PC-3 (cell line): ENCODE data around the gene AGAP1. TPM values are rescaled to one million over a fixed set of nuclear protein-coding genes. Genes with fewer than 3 reads are reported as not detected.
A peak's percentile ranks its signal among the peaks of the same experiment; 100 is the strongest.

Source experiments
- ATAC-seq: fragments of 200-7000 bp; cut with Tn5 transposase; 2 replicates; pipeline ENCODE4 v1.9.1; 2020; ENCODE audit warnings: mild to moderate bottlenecking, moderate library complexity
- BruUV-seq: library from RNA; stranded (reverse); fragments of 400-500 nt; replicated peaks from 2 replicates; lab custom pipeline; 2021; lab: Mats Ljungman, UMichigan
- CTCF ChIA-PET: fragments of 300-600 bp; sonication (Branson Sonifier 250); formaldehyde crosslinking; loops from one replicate; lab custom pipeline; 2022; ENCODE audit warnings: antibody characterized with exemption; lab: Charles Lee
- POLR2A ChIA-PET: fragments of 300-600 bp; sonication (Branson Sonifier 250); formaldehyde crosslinking; loops from one replicate; lab custom pipeline; 2022; ENCODE audit warnings: antibody characterized with exemption; ENCODE audit not compliant: unreplicated experiment; lab: Charles Lee
- DNase-seq: peaks from one replicate; pipeline ENCODE4 v3.0.0-alpha.2; 2015
- H2AFZ ChIP-seq: fragments of 300-600 bp; sonication (generic); 2 replicates; pipeline ENCODE4 v1.6.0; 2016; ENCODE audit warnings: antibody characterized with exemption, low read length
- H3F3A ChIP-seq: fragments of 300-600 bp; sonication (generic); one replicate; pipeline ENCODE4 v1.6.0; 2017; ENCODE audit warnings: antibody characterized with exemption, low read length, control low read depth, mild to moderate bottlenecking; ENCODE audit not compliant: unreplicated experiment
- H3K27ac ChIP-seq: fragments of 300-600 bp; sonication (generic); 2 replicates; pipeline ENCODE4 v1.5.1; 2016; ENCODE audit warnings: mild to moderate bottlenecking, low read length
- H3K27me3 ChIP-seq: fragments of 300-600 bp; sonication (generic); 2 replicates; pipeline ENCODE4 v1.6.1; 2016; ENCODE audit warnings: low read length, mixed read lengths
- H3K36me3 ChIP-seq: fragments of 300-600 bp; sonication (generic); 2 replicates; pipeline ENCODE4 v1.6.1; 2016; ENCODE audit warnings: low read depth, mixed run types, low read length, mixed read lengths
- H3K4me1 ChIP-seq: fragments of 300-600 bp; sonication (generic); 2 replicates; pipeline ENCODE4 v1.5.1; 2016; ENCODE audit warnings: low read length; ENCODE audit not compliant: insufficient read depth
- H3K4me2 ChIP-seq: fragments of 300-600 bp; sonication (generic); 2 replicates; pipeline ENCODE4 v1.6.0; 2016; ENCODE audit warnings: low read length
- H3K4me3 ChIP-seq: fragments of 300-600 bp; sonication (generic); 2 replicates; pipeline ENCODE4 v1.5.1; 2016; ENCODE audit warnings: mild to moderate bottlenecking, low read length, mixed read lengths
- H3K79me2 ChIP-seq: fragments of 300-600 bp; sonication (generic); 2 replicates; pipeline ENCODE4 v1.6.1; 2017; ENCODE audit warnings: low read length, mixed read lengths
- H3K9ac ChIP-seq: fragments of 300-600 bp; sonication (generic); 2 replicates; pipeline ENCODE4 v1.6.0; 2016; ENCODE audit warnings: mild to moderate bottlenecking, low read length
- H3K9me2 ChIP-seq: fragments of 300-600 bp; sonication (generic); replicated peaks from 2 replicates; pipeline ENCODE4 v1.6.1; 2016; ENCODE audit warnings: mixed run types, low read length, mixed read lengths
- H3K9me3 ChIP-seq: fragments of 300-600 bp; sonication (generic); 2 replicates; pipeline ENCODE4 v1.6.1; 2016; ENCODE audit warnings: low read length, mixed read lengths
- H4K20me1 ChIP-seq: fragments of 300-600 bp; sonication (generic); 2 replicates; pipeline ENCODE4 v1.6.1; 2016; ENCODE audit warnings: low read length, mixed read lengths
- EZH2 ChIP-seq: fragments of 300-600 bp; sonication (generic); IDR thresholded peaks from one replicate; pipeline ENCODE4 v1.6.1; 2017; ENCODE audit warnings: antibody characterized with exemption, mild to moderate bottlenecking, low read length; ENCODE audit not compliant: unreplicated experiment
- EZH2phosphoT487 ChIP-seq: fragments of 300-600 bp; sonication (generic); IDR thresholded peaks from 2 replicates; pipeline ENCODE4 v1.6.1; 2018; ENCODE audit warnings: mild to moderate bottlenecking, antibody characterized with exemption, low read length, borderline replicate concordance
- intact Hi-C: fragments of 100-400 bp; cut with micrococcal nuclease; formaldehyde crosslinking; loops from 2 replicates; pipeline ENCODE4 v1.9.0; 2023
- total RNA-seq: library from RNA; depleted of rRNA; stranded (reverse); fragments of >200 nt; gene quantifications from 2 replicates; pipeline ENCODE4 v1.2.3, GENCODE V29; 2014
- TF ChIP-seq, protein P1 (sequence below): fragments of 300-600 bp; sonication (generic); conservative IDR thresholded peaks from 2 replicates; pipeline ENCODE4 v1.5.1; 2017; ENCODE audit warnings: antibody characterized with exemption, low read depth, mild to moderate bottlenecking, low read length

Gene AGAP1
- total RNA-seq, 1 experiment from 2014 or later: 31.0 TPM

DNA sequence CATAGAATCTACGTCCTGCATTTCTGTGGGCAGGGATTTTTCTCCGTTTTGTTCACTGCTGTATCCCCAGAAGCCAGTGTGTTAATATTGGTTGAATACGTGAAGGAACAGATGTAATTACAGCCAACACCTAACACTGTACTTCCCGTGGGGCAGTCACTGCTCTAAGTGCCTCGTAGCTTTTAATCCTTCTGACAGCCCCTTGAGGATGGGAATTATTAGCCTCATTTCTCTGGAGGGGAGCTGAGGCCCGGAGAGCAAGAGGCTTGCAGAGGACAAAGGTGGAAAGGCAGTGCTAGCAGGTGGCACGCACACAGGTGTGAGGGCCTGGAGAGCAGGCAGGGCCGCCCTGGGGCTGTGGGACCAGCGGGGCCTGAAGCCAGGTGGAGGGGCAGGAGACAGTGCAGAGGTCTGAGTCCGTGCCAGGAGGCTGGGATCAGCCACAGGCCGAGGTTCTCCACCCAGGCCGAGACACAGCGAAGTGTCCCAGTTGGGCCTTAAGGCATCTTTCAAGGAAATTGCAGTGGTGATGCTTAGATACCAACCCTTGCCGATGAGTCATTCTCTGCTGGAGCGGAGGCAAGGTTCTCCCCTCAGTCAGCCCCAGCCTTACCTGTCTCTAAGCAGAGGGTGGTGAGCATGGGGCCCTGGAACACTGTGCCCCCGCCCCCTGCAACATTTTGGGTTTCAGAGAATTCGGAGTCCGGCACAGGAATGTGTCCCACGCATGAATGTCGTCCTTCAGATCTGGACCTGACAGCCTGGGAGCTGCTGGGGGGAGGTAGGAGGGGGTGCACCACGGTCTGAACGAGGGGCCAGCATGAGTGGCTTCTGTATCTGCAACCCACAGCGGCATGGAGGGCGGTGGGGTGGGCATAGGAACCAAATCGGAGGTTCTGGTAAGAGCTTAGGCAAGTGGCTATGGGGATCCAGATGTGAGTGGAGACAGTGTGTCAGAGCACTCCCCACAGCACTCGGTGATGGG lies 551.7 kb downstream of the AGAP1 start:
- H3K4me2 ChIP-seq: peak overlapping the region; percentile 38; the same call in 1 of the 2 replicates
- DNase-seq (peak; percentile 83), ATAC-seq (peak; percentile 75)
- CTCF ChIA-PET: no interaction called here
- POLR2A ChIA-PET: no interaction called here
- no peaks in the 10 kb centered on the region for H3K79me2 ChIP-seq
- H3K27ac ChIP-seq: peak overlapping the region; percentile 74
- no peaks in the 10 kb centered on the region for H3K27me3 ChIP-seq
- H3K4me3 ChIP-seq: no peak overlapping the region
- H2AFZ ChIP-seq: 0 out of 2 replicates have a peak overlapping the region, but pooled peaks have one; percentile 27
- H3F3A ChIP-seq: no peaks in the 10 kb centered on the region
- no peaks in the 10 kb centered on the region for H3K9me2 ChIP-seq
- TF ChIP-seq, protein P1, sequence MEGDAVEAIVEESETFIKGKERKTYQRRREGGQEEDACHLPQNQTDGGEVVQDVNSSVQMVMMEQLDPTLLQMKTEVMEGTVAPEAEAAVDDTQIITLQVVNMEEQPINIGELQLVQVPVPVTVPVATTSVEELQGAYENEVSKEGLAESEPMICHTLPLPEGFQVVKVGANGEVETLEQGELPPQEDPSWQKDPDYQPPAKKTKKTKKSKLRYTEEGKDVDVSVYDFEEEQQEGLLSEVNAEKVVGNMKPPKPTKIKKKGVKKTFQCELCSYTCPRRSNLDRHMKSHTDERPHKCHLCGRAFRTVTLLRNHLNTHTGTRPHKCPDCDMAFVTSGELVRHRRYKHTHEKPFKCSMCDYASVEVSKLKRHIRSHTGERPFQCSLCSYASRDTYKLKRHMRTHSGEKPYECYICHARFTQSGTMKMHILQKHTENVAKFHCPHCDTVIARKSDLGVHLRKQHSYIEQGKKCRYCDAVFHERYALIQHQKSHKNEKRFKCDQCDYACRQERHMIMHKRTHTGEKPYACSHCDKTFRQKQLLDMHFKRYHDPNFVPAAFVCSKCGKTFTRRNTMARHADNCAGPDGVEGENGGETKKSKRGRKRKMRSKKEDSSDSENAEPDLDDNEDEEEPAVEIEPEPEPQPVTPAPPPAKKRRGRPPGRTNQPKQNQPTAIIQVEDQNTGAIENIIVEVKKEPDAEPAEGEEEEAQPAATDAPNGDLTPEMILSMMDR: no peak
- TF ChIP-seq EZH2phosphoT487 (no peak), EZH2 (no peak)
- H3K9ac ChIP-seq: peak overlapping the region; percentile 14; the same call in 1 of the 2 replicates
- peaks cover 3% of the 10 kb centered on the region; the same call in 1 of the 2 replicates for H3K36me3 ChIP-seq
- no peaks in the 10 kb centered on the region for H4K20me1 ChIP-seq
- peaks cover 30% of the 10 kb centered on the region for H3K4me1 ChIP-seq
- no peaks in the 10 kb centered on the region for H3K9me3 ChIP-seq
- intact Hi-C loops: loop anchor here (5.0 kb wide), 1 partner anchor 122 kb away; the partner anchor contains the start of gene GBX2
- BruUV-seq: no TSS peak

DNA sequence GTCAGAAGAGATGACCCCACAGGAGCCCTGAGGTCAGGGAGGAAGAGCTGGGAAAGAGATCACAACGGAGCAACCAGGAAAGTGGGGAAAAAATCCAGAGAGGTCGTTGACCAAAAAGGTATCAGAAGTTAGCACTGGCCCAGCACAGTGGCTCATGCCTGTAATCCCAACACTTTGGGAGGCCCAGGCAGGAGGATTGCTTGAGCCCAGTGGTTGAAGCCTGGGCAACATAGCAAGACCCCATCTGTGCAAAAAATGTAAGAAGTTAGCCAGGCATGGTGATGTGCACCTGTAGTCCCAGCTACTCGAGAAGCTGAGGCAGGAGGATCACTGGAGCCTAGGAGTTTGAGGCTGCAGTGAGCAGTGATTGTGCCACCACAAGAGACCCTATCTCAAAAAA lies 552.9 kb downstream of the AGAP1 start:
- intact Hi-C loops: loop anchor here (5.0 kb wide), 1 partner anchor 121 kb away; the partner anchor contains the start of gene GBX2
- Histone ChIP-seq H3K9me3 (no peaks in the 10 kb centered on the region), H3F3A (no peaks in the 10 kb centered on the region), H3K27ac (peak overlapping the region; percentile 71; the same call in 1 of the 2 replicates), H3K4me2 (no peak overlapping the region), H3K9ac (no peak overlapping the region), H3K9me2 (no peaks in the 10 kb centered on the region), H3K27me3 (no peaks in the 10 kb centered on the region), H2AFZ (no peak overlapping the region), H3K79me2 (no peaks in the 10 kb centered on the region), H3K36me3 (peaks cover 3% of the 10 kb centered on the region; the same call in 1 of the 2 replicates), H3K4me3 (no peak overlapping the region), H4K20me1 (no peaks in the 10 kb centered on the region), H3K4me1 (peaks cover 30% of the 10 kb centered on the region)
- BruUV-seq: no TSS peak
- no peak for TF ChIP-seq EZH2
- TF ChIP-seq EZH2phosphoT487: no peak
- TF ChIP-seq, protein P1: no peak
- ChIA-PET POLR2A (no interaction called here), CTCF (no interaction called here)
- no peak for ATAC-seq
- no peak for DNase-seq
